ENCODE data around the gene LYSMD3.

GRCh38 chr5:90571147-90571773, 41.9 kb upstream of the LYSMD3 start:
- no peak for TF ChIP-seq EZH2phosphoT487 (IDR thresholded peaks at IDR 0.05; ENCODE audit: borderline replicate concordance)
- no peak for TF ChIP-seq CTCF (conservative IDR thresholded peaks at IDR 0.05; ENCODE audit: low read length)
